ENCODE measurements around the gene CARMIL1.

The CARMIL1 gene

GRCh38 chr6:25454136-25454535 lies 175.0 kb downstream of the CARMIL1 start:
- no peak overlapping the region for H3K4me3 Mint-ChIP-seq
- H3K27me3 Mint-ChIP-seq, result no peaks in the 10 kb centered on the region
- H3K36me3 Mint-ChIP-seq, result no peaks in the 10 kb centered on the region
- DNase-seq, result no peak
- no peaks in the 10 kb centered on the region for H3K9me3 Mint-ChIP-seq
- CTCF ChIA-PET, result interaction anchor here (0.9 kb wide), 1 partner anchor 18 kb away, joined by 4 read pairs; no protein-coding TSS in a partner anchor
- no peak overlapping the region for H3K27ac Mint-ChIP-seq
- peaks cover 4% of the 10 kb centered on the region for H3K4me1 Mint-ChIP-seq

GRCh38 chr6:25456249-25457040 lies 177.3 kb downstream of the CARMIL1 start:
- DNase-seq, result no peak
- Mint-ChIP-seq H3K27me3 (no peaks in the 10 kb centered on the region), H3K9me3 (no peaks in the 10 kb centered on the region), H3K4me1 (no peaks in the 10 kb centered on the region), H3K4me3 (no peak overlapping the region), H3K36me3 (no peaks in the 10 kb centered on the region), H3K27ac (no peak overlapping the region)
- CTCF ChIA-PET, result interaction anchor here (0.6 kb wide), 1 partner anchor 23 kb away, joined by 3 read pairs; no protein-coding TSS in a partner anchor

GRCh38 chr6:25457516-25457915 lies 178.3 kb downstream of the CARMIL1 start:
- Mint-ChIP-seq H3K27me3 (no peaks in the 10 kb centered on the region), H3K9me3 (no peaks in the 10 kb centered on the region), H3K36me3 (no peaks in the 10 kb centered on the region), H3K27ac (no peak overlapping the region), H3K4me3 (no peak overlapping the region), H3K4me1 (no peaks in the 10 kb centered on the region)
- no peak for DNase-seq
- CTCF ChIA-PET, result no interaction called here

GRCh38 chr6:25458485-25458884 lies 179.3 kb downstream of the CARMIL1 start:
- CTCF ChIA-PET, result no interaction called here
- no peaks in the 10 kb centered on the region for H3K4me1 Mint-ChIP-seq
- H3K27ac Mint-ChIP-seq, result no peak overlapping the region
- H3K9me3 Mint-ChIP-seq, result no peaks in the 10 kb centered on the region
- H3K36me3 Mint-ChIP-seq, result no peaks in the 10 kb centered on the region
- no peaks in the 10 kb centered on the region for H3K27me3 Mint-ChIP-seq
- no peak overlapping the region for H3K4me3 Mint-ChIP-seq
- DNase-seq, result no peak

- no peak overlapping the region for H3K4me3 Mint-ChIP-seq
- no peaks in the 10 kb centered on the region for H3K27me3 Mint-ChIP-seq
- H3K9me3 Mint-ChIP-seq, result no peaks in the 10 kb centered on the region
- H3K36me3 Mint-ChIP-seq, result no peaks in the 10 kb centered on the region
- CTCF ChIA-PET, result interaction anchor here (1.6 kb wide), 1 partner anchor 28 kb away, joined by 3 read pairs; no protein-coding TSS in a partner anchor
- H3K27ac Mint-ChIP-seq, result no peak overlapping the region
- no peaks in the 10 kb centered on the region for H3K4me1 Mint-ChIP-seq
- DNase-seq, result no peak
These were observed 183.2 kb downstream of the CARMIL1 start for GRCh38 chr6:25462235-25462897.

- no peaks in the 10 kb centered on the region for H3K36me3 Mint-ChIP-seq
- no peaks in the 10 kb centered on the region for H3K27me3 Mint-ChIP-seq
- no peaks in the 10 kb centered on the region for H3K4me1 Mint-ChIP-seq
- no peak for DNase-seq
- no peaks in the 10 kb centered on the region for H3K9me3 Mint-ChIP-seq
- no peak overlapping the region for H3K4me3 Mint-ChIP-seq
- CTCF ChIA-PET, result interaction anchor here (1.6 kb wide), 1 partner anchor 27 kb away, joined by 3 read pairs; no protein-coding TSS in a partner anchor
- H3K27ac Mint-ChIP-seq, result no peak overlapping the region
These were observed 184.3 kb downstream of the CARMIL1 start for GRCh38 chr6:25463441-25463840.

GRCh38 chr6:25464225-25464624 lies 185.1 kb downstream of the CARMIL1 start:
- Mint-ChIP-seq H3K4me3 (no peak overlapping the region), H3K27me3 (no peaks in the 10 kb centered on the region), H3K27ac (no peak overlapping the region), H3K4me1 (no peaks in the 10 kb centered on the region), H3K36me3 (no peaks in the 10 kb centered on the region), H3K9me3 (no peaks in the 10 kb centered on the region)
- no peak for DNase-seq
- CTCF ChIA-PET, result interaction anchor here (1.6 kb wide), 1 partner anchor 26 kb away, joined by 3 read pairs; no protein-coding TSS in a partner anchor

- CTCF ChIA-PET, result interaction anchor here (1.6 kb wide), 1 partner anchor 187 kb away, joined by 4 read pairs; the partner anchor contains the start of gene CARMIL1
- Mint-ChIP-seq H3K36me3 (no peaks in the 10 kb centered on the region), H3K9me3 (no peaks in the 10 kb centered on the region), H3K4me3 (no peak overlapping the region), H3K27me3 (no peaks in the 10 kb centered on the region), H3K27ac (no peak overlapping the region), H3K4me1 (no peaks in the 10 kb centered on the region)
- DNase-seq, result no peak
These were observed 186.8 kb downstream of the CARMIL1 start for GRCh38 chr6:25465941-25466340.

- no peak for DNase-seq
- Mint-ChIP-seq H3K9me3 (no peaks in the 10 kb centered on the region), H3K27ac (no peak overlapping the region), H3K4me1 (no peaks in the 10 kb centered on the region), H3K4me3 (no peak overlapping the region), H3K36me3 (no peaks in the 10 kb centered on the region), H3K27me3 (no peaks in the 10 kb centered on the region)
- CTCF ChIA-PET, result interaction anchor here (0.5 kb wide), 1 partner anchor 161 kb away, joined by 4 read pairs; no protein-coding TSS in a partner anchor
These were observed 189.7 kb downstream of the CARMIL1 start for GRCh38 chr6:25468881-25469280.

- Mint-ChIP-seq H3K9me3 (no peaks in the 10 kb centered on the region), H3K27me3 (no peaks in the 10 kb centered on the region), H3K27ac (no peak overlapping the region), H3K4me3 (no peak overlapping the region), H3K4me1 (no peaks in the 10 kb centered on the region), H3K36me3 (no peaks in the 10 kb centered on the region)
- CTCF ChIA-PET, result interaction anchor here (0.6 to 0.7 kb wide), 2 partner anchors 26 to 111 kb away, joined by 3 to 4 read pairs; no protein-coding TSS in a partner anchor
- no peak for DNase-seq
These were observed 190.7 kb downstream of the CARMIL1 start for GRCh38 chr6:25469797-25470388.

- no peaks in the 10 kb centered on the region for H3K4me1 Mint-ChIP-seq
- H3K9me3 Mint-ChIP-seq, result no peaks in the 10 kb centered on the region
- no peak overlapping the region for H3K27ac Mint-ChIP-seq
- H3K4me3 Mint-ChIP-seq, result no peak overlapping the region
- DNase-seq, result no peak
- no peaks in the 10 kb centered on the region for H3K27me3 Mint-ChIP-seq
- CTCF ChIA-PET, result interaction anchor here (0.5 to 1.3 kb wide), 4 partner anchors 18 to 176 kb away, joined by 3 read pairs; no protein-coding TSS in a partner anchor
- H3K36me3 Mint-ChIP-seq, result no peaks in the 10 kb centered on the region
These were observed 193.1 kb downstream of the CARMIL1 start for GRCh38 chr6:25472306-25472705.

GRCh38 chr6:25472906-25473305 lies 193.7 kb downstream of the CARMIL1 start:
- no peak for DNase-seq
- Mint-ChIP-seq H3K4me3 (no peak overlapping the region), H3K27me3 (no peaks in the 10 kb centered on the region), H3K27ac (no peak overlapping the region), H3K36me3 (no peaks in the 10 kb centered on the region), H3K4me1 (no peaks in the 10 kb centered on the region), H3K9me3 (no peaks in the 10 kb centered on the region)
- CTCF ChIA-PET, result interaction anchor here (0.7 to 1.3 kb wide), 4 partner anchors 17 to 194 kb away, joined by 3 read pairs; partner anchors contain the start of gene CARMIL1

GRCh38 chr6:25473447-25473846 lies 194.3 kb downstream of the CARMIL1 start:
- Mint-ChIP-seq H3K27ac (no peak overlapping the region), H3K4me3 (no peak overlapping the region), H3K27me3 (no peaks in the 10 kb centered on the region), H3K36me3 (no peaks in the 10 kb centered on the region), H3K9me3 (no peaks in the 10 kb centered on the region), H3K4me1 (no peaks in the 10 kb centered on the region)
- no peak for DNase-seq
- CTCF ChIA-PET, result interaction anchor here (0.8 to 1.0 kb wide), 2 partner anchors 17 to 195 kb away, joined by 3 read pairs; partner anchors contain the start of gene CARMIL1

GRCh38 chr6:25476126-25476525 lies 197.0 kb downstream of the CARMIL1 start:
- H3K9me3 Mint-ChIP-seq, result no peaks in the 10 kb centered on the region
- CTCF ChIA-PET, result interaction anchor here (0.8 kb wide), 1 partner anchor 11 kb away, joined by 4 read pairs; no protein-coding TSS in a partner anchor
- no peak for DNase-seq
- no peaks in the 10 kb centered on the region for H3K4me1 Mint-ChIP-seq
- no peaks in the 10 kb centered on the region for H3K27me3 Mint-ChIP-seq
- no peak overlapping the region for H3K4me3 Mint-ChIP-seq
- H3K27ac Mint-ChIP-seq, result no peak overlapping the region
- no peaks in the 10 kb centered on the region for H3K36me3 Mint-ChIP-seq

Data from activated naive CD4-positive, alpha-beta T cell treated with anti-CD3 and anti-CD28 coated beads, Interleukin-2, amount 10 ng/mL, durations not matched to agents 7 days and 5 days (primary cell).